Ishikawa (cell line): ENCODE data around the gene SAT1.
A peak's percentile ranks its signal among the peaks of the same experiment; 100 is the strongest.

Source experiments
- CEBPB ChIP-seq: IDR thresholded peaks from 2 replicates; pipeline ENCODE4 v1.6.1; 2012
- CREB1 ChIP-seq: IDR thresholded peaks from 2 replicates; pipeline ENCODE4 v1.6.1; 2012; ENCODE audit warnings: low read depth
- EGR1 ChIP-seq: IDR thresholded peaks from 2 replicates; pipeline ENCODE4 v1.6.1; 2012
- EP300 ChIP-seq: IDR thresholded peaks from 2 replicates; pipeline ENCODE4 v1.6.1; 2012; ENCODE audit warnings: borderline replicate concordance
- FOXM1 ChIP-seq: IDR thresholded peaks from 2 replicates; pipeline ENCODE4 v1.6.1; 2012; ENCODE audit warnings: low read depth, borderline replicate concordance
- MAX ChIP-seq: IDR thresholded peaks from 2 replicates; pipeline ENCODE4 v1.6.1; 2012
- NFIC ChIP-seq: IDR thresholded peaks from 2 replicates; pipeline ENCODE4 v1.6.1; 2012
- RAD21 ChIP-seq: IDR thresholded peaks from 2 replicates; pipeline ENCODE4 v1.6.1; 2012; ENCODE audit warnings: low read depth
- REST ChIP-seq: IDR thresholded peaks from 2 replicates; pipeline ENCODE4 v1.6.1; 2012; ENCODE audit warnings: low read depth, mild to moderate bottlenecking
- TAF1 ChIP-seq: IDR thresholded peaks from 2 replicates; pipeline ENCODE4 v1.6.1; 2012; ENCODE audit warnings: low read depth, mild to moderate bottlenecking
- TCF12 ChIP-seq: IDR thresholded peaks from 2 replicates; pipeline ENCODE4 v1.6.1; 2012; ENCODE audit warnings: low read depth
- TEAD4 ChIP-seq: IDR thresholded peaks from 2 replicates; pipeline ENCODE4 v1.6.1; 2012
- USF1 ChIP-seq: IDR thresholded peaks from 2 replicates; pipeline ENCODE4 v1.6.1; 2012
- YY1 ChIP-seq: IDR thresholded peaks from 2 replicates; pipeline ENCODE4 v1.6.1; 2012; ENCODE audit warnings: low read depth
- ZBTB7A ChIP-seq: IDR thresholded peaks from 2 replicates; pipeline ENCODE4 v1.6.1; 2012; ENCODE audit warnings: low read depth

The SAT1 gene

GRCh38 chrX:23790155-23790497, 7.2 kb downstream of the SAT1 start:
- TF ChIP-seq USF1 (no peak), MAX (no peak), EGR1 (no peak), CEBPB (no peak), ZBTB7A (no peak), TEAD4 (no peak), YY1 (no peak), TAF1 (no peak), FOXM1 (no peak), EP300 (no peak), REST (no peak), TCF12 (no peak), NFIC (no peak)

GRCh38 chrX:23792861-23793553, 10.0 kb downstream of the SAT1 start:
- no peak for TF ChIP-seq EP300
- no peak for TF ChIP-seq REST
- no peak for TF ChIP-seq TEAD4
- no peak for TF ChIP-seq YY1
- no peak for TF ChIP-seq ZBTB7A
- TF ChIP-seq USF1, result no peak
- no peak for TF ChIP-seq NFIC
- TF ChIP-seq MAX, result no peak
- no peak for TF ChIP-seq FOXM1

GRCh38 chrX:23795221-23795620, 12.2 kb downstream of the SAT1 start:
- TF ChIP-seq CREB1 (no peak), EGR1 (no peak), TCF12 (no peak), ZBTB7A (no peak), TAF1 (no peak), NFIC (no peak), YY1 (no peak), FOXM1 (no peak), CEBPB (no peak), REST (no peak), EP300 (no peak), RAD21 (no peak), MAX (no peak)

- 0 out of 2 replicates have a peak, but pooled peaks have one; percentile 11 for TF ChIP-seq TCF12
- no peak for TF ChIP-seq YY1
- peak; percentile 75 for TF ChIP-seq TEAD4
- peak; percentile 62; the same call in 1 of the 2 replicates for TF ChIP-seq FOXM1
- TF ChIP-seq USF1, result no peak
- no peak for TF ChIP-seq CEBPB
- no peak for TF ChIP-seq EGR1
- TF ChIP-seq MAX, result no peak
- no peak for TF ChIP-seq REST
- 0 out of 2 replicates have a peak, but pooled peaks have one; percentile 15 for TF ChIP-seq NFIC
- no peak for TF ChIP-seq CREB1
- TF ChIP-seq ZBTB7A, result no peak
- TF ChIP-seq RAD21, result no peak
- TF ChIP-seq EP300, result peak; percentile 25; the same call in 1 of the 2 replicates
- TF ChIP-seq TAF1, result no peak
Observed at GRCh38 chrX:23797371-23798128, 14.6 kb downstream of the SAT1 start.
